Nephron progenitor cell (in vitro differentiated cells): ENCODE results near the gene POMT1.
"Not testable (repeated sequence)": the region's sequence is repeated elsewhere in the genome, so short reads cannot be mapped to it uniquely, and the experiment has no call there.

Source experiments
- DNase-seq: peaks from one replicate; pipeline ENCODE4 v3.0.0; 2021
- H3K27ac Mint-ChIP-seq: 2 replicates; pipeline ENCODE4 v1.8.0; 2021; ENCODE audit warnings: mild to moderate bottlenecking, moderate library complexity, mixed read lengths
- H3K27me3 Mint-ChIP-seq: 2 replicates; pipeline ENCODE4 v1.8.0; 2021; ENCODE audit warnings: mild to moderate bottlenecking, low read depth, mixed read lengths; ENCODE audit not compliant: poor library complexity
- H3K36me3 Mint-ChIP-seq: 2 replicates; pipeline ENCODE4 v1.8.0; 2021; ENCODE audit warnings: low read depth, mixed read lengths
- H3K4me1 Mint-ChIP-seq: 2 replicates; pipeline ENCODE4 v1.8.0; 2021; ENCODE audit warnings: mixed read lengths
- H3K4me3 Mint-ChIP-seq: 2 replicates; pipeline ENCODE4 v1.8.0; 2021; ENCODE audit warnings: mild to moderate bottlenecking, moderate library complexity, mixed read lengths
- H3K9me3 Mint-ChIP-seq: 2 replicates; pipeline ENCODE4 v1.8.0; 2021; ENCODE audit warnings: mild to moderate bottlenecking, moderate library complexity, mixed read lengths
- TF ChIP-seq, protein P1 (sequence below): fragments of 200-600 bp; sonication (generic); IDR thresholded peaks from 2 replicates; pipeline ENCODE4 v1.5.0; 2021; ENCODE audit warnings: antibody characterized with exemption

POMT1 gene, protein sequence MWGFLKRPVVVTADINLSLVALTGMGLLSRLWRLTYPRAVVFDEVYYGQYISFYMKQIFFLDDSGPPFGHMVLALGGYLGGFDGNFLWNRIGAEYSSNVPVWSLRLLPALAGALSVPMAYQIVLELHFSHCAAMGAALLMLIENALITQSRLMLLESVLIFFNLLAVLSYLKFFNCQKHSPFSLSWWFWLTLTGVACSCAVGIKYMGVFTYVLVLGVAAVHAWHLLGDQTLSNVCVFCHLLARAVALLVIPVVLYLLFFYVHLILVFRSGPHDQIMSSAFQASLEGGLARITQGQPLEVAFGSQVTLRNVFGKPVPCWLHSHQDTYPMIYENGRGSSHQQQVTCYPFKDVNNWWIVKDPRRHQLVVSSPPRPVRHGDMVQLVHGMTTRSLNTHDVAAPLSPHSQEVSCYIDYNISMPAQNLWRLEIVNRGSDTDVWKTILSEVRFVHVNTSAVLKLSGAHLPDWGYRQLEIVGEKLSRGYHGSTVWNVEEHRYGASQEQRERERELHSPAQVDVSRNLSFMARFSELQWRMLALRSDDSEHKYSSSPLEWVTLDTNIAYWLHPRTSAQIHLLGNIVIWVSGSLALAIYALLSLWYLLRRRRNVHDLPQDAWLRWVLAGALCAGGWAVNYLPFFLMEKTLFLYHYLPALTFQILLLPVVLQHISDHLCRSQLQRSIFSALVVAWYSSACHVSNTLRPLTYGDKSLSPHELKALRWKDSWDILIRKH

DNA sequence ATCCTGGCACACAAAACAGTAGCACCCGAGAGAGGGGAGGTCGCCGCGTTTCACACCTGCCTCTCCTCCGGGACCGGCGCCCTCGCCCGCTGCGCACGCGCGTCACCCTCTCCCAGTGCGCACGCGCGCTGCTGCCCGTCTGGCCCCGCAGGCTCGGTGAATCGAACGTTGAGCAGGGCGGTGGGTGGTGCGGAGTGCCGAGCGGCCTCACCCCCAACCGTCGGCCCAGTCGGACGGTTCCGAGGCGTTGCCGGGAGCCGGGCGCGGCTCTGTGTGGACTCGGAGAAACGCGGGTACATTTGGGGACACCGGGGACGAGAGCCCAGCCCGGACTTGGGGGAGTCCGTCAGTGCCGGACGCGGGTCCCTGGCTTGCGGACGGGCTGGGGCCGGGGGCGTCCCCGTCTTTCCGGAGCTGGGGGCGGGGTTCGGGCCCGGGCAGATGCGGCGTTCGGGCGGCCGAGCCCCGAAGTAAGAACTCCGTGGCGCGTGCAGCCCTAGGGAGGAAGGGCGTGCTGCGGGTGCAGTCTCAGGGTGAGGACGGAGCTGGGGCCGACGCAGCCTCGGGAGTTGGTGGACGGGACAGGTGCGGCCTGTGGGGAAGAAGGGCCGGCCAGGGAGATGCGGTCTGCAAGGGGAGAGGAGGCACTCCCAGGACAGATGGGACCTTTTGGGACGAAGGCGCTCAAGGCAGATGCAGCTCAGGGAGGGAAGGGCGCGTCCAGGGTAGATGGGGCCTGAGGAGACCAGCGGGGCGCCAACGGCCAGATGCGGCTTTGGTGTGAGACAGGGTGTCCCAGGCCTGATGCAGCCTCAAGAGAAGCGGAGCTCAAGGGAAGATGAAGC, at the start of gene POMT1:
Gene POMT1 (plus strand): TSS at position 138 of the 845 bp plus-strand sequence. CDS start 1,301 bp downstream, outside the sequence.
- Mint-ChIP-seq H3K27me3 (peaks cover 3% of the 10 kb centered on the region), H3K9me3 (no peaks in the 10 kb centered on the region), H3K27ac (peak within 1 kb of the TSS; percentile 83), H3K36me3 (peaks cover 43% of the 10 kb centered on the region), H3K4me3 (peak within 1 kb of the TSS; percentile 97), H3K4me1 (peaks cover 37% of the 10 kb centered on the region)
- DNase-seq, result peak; percentile 89
- TF ChIP-seq, protein P1, sequence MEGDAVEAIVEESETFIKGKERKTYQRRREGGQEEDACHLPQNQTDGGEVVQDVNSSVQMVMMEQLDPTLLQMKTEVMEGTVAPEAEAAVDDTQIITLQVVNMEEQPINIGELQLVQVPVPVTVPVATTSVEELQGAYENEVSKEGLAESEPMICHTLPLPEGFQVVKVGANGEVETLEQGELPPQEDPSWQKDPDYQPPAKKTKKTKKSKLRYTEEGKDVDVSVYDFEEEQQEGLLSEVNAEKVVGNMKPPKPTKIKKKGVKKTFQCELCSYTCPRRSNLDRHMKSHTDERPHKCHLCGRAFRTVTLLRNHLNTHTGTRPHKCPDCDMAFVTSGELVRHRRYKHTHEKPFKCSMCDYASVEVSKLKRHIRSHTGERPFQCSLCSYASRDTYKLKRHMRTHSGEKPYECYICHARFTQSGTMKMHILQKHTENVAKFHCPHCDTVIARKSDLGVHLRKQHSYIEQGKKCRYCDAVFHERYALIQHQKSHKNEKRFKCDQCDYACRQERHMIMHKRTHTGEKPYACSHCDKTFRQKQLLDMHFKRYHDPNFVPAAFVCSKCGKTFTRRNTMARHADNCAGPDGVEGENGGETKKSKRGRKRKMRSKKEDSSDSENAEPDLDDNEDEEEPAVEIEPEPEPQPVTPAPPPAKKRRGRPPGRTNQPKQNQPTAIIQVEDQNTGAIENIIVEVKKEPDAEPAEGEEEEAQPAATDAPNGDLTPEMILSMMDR, result no peak

- TF ChIP-seq, protein P1, result no peak
- DNase-seq, result no peak
- H3K27ac Mint-ChIP-seq, result no peak overlapping the region
- H3K4me1 Mint-ChIP-seq, result no peaks in the 10 kb centered on the region
- no peaks in the 10 kb centered on the region for H3K9me3 Mint-ChIP-seq
- H3K27me3 Mint-ChIP-seq, result peaks cover 2% of the 10 kb centered on the region
- H3K4me3 Mint-ChIP-seq, result no peak overlapping the region
- H3K36me3 Mint-ChIP-seq, result peaks cover 88% of the 10 kb centered on the region
Measured at GRCh38 chr9:131454028-131454427, 48.7 kb upstream of the POMT1 start.

GRCh38 chr9:131455655-131456054, 47.1 kb upstream of the POMT1 start:
- H3K36me3 Mint-ChIP-seq, result peaks cover 87% of the 10 kb centered on the region
- H3K4me3 Mint-ChIP-seq, H3K9me3 Mint-ChIP-seq, H3K27me3 Mint-ChIP-seq, H3K27ac Mint-ChIP-seq, H3K4me1 Mint-ChIP-seq, DNase-seq: not testable (repeated sequence)

- Mint-ChIP-seq H3K4me3 (no peak overlapping the region), H3K27me3 (peaks cover 2% of the 10 kb centered on the region), H3K4me1 (no peaks in the 10 kb centered on the region), H3K36me3 (peaks cover 83% of the 10 kb centered on the region), H3K27ac (peak overlapping the region; percentile 78), H3K9me3 (no peaks in the 10 kb centered on the region)
- TF ChIP-seq, protein P1, result no peak
- no peak for DNase-seq
Measured at GRCh38 chr9:131457746-131458145, 45.0 kb upstream of the POMT1 start.

- H3K9me3 Mint-ChIP-seq, result no peaks in the 10 kb centered on the region
- H3K27me3 Mint-ChIP-seq, result peaks cover 2% of the 10 kb centered on the region
- TF ChIP-seq, protein P1, result no peak
- no peaks in the 10 kb centered on the region for H3K4me1 Mint-ChIP-seq
- H3K4me3 Mint-ChIP-seq, result no peak overlapping the region
- DNase-seq, result no peak
- peak overlapping the region; percentile 9 for H3K27ac Mint-ChIP-seq
- peaks cover 82% of the 10 kb centered on the region for H3K36me3 Mint-ChIP-seq
Measured at GRCh38 chr9:131459056-131459455, 43.7 kb upstream of the POMT1 start.

- Mint-ChIP-seq H3K36me3 (peaks cover 84% of the 10 kb centered on the region), H3K4me1 (no peaks in the 10 kb centered on the region), H3K4me3 (no peak overlapping the region), H3K27ac (peak overlapping the region; percentile 7), H3K9me3 (no peaks in the 10 kb centered on the region), H3K27me3 (peaks cover 2% of the 10 kb centered on the region)
- TF ChIP-seq, protein P1, result no peak
- no peak for DNase-seq
Measured at GRCh38 chr9:131461166-131461565, 41.6 kb upstream of the POMT1 start.
